DND-41 (cell line): Measurements from ENCODE around the gene CDH5.

Source experiments
- ATAC-seq: fragments of 200-7000 bp; cut with Tn5 transposase; 3 replicates; pipeline ENCODE4 v1.9.1; 2021; ENCODE audit warnings: low read depth; ENCODE audit not compliant: insufficient read depth
- DNase-seq: peaks from one replicate; pipeline ENCODE4 v3.0.0-alpha.2; 2020
- H2AFZ ChIP-seq: 2 replicates; pipeline ENCODE4 v1.6.0; 2012; ENCODE audit warnings: low read depth, low read length
- H3K27ac ChIP-seq: 2 replicates; pipeline ENCODE4 v1.5.1; 2012; ENCODE audit warnings: low read length, inconsistent platforms
- H3K27me3 ChIP-seq: fragments of 200-600 bp; sonication (generic); 2 replicates; pipeline ENCODE4 v1.6.0; 2012; ENCODE audit warnings: low read length, mild to moderate bottlenecking, inconsistent platforms; ENCODE audit not compliant: insufficient read depth, poor library complexity
- H3K36me3 ChIP-seq: 2 replicates; pipeline ENCODE4 v1.5.1; 2012; ENCODE audit warnings: low read length, inconsistent platforms; ENCODE audit not compliant: insufficient read depth
- H3K4me1 ChIP-seq: 2 replicates; pipeline ENCODE4 v1.5.1; 2012; ENCODE audit warnings: mild to moderate bottlenecking, low read length; ENCODE audit not compliant: insufficient read depth
- H3K4me2 ChIP-seq: 2 replicates; pipeline ENCODE4 v1.6.0; 2012; ENCODE audit warnings: mild to moderate bottlenecking, moderate library complexity, low read length, inconsistent platforms; ENCODE audit not compliant: insufficient read depth
- H3K4me3 ChIP-seq, 2 experiments: fragments of 200-600 bp in 1 of 2; shearing (Covaris generic) in 1 of 2; 2 replicates each; pipeline ENCODE4 v1.5.1; 2012 to 2016; ENCODE audit warnings: inconsistent platforms in 2 of 2, low read length in 2 of 2, mild to moderate bottlenecking in 2 of 2, low read depth in 1 of 2, moderate library complexity in 1 of 2
- H3K79me2 ChIP-seq: 2 replicates; pipeline ENCODE4 v1.6.0; 2012; ENCODE audit warnings: low read length, inconsistent platforms; ENCODE audit not compliant: insufficient read depth
- H3K9ac ChIP-seq: 2 replicates; pipeline ENCODE4 v1.6.0; 2012; ENCODE audit warnings: low read depth, mild to moderate bottlenecking, inconsistent platforms, low read length, moderate library complexity
- H3K9me3 ChIP-seq: 2 replicates; pipeline ENCODE4 v1.5.1; 2012; ENCODE audit warnings: low read length, moderate library complexity, mild to moderate bottlenecking, inconsistent platforms; ENCODE audit not compliant: insufficient read depth, severe bottlenecking
- H4K20me1 ChIP-seq: 2 replicates; pipeline ENCODE4 v1.6.0; 2012; ENCODE audit warnings: low read length; ENCODE audit not compliant: insufficient read depth
- CTCF ChIP-seq: IDR thresholded peaks from 2 replicates; pipeline ENCODE4 v1.5.1; 2012; ENCODE audit warnings: borderline replicate concordance, low read length, moderate library complexity, mild to moderate bottlenecking; ENCODE audit not compliant: poor library complexity, severe bottlenecking; ENCODE audit errors: extremely low read depth
- EZH2 ChIP-seq: IDR thresholded peaks from 3 replicates; pipeline ENCODE4 v1.6.1; 2012; ENCODE audit warnings: borderline replicate concordance, low read depth, mild to moderate bottlenecking, moderate library complexity, low read length, inconsistent platforms; ENCODE audit not compliant: severe bottlenecking

CDH5 gene

DNA sequence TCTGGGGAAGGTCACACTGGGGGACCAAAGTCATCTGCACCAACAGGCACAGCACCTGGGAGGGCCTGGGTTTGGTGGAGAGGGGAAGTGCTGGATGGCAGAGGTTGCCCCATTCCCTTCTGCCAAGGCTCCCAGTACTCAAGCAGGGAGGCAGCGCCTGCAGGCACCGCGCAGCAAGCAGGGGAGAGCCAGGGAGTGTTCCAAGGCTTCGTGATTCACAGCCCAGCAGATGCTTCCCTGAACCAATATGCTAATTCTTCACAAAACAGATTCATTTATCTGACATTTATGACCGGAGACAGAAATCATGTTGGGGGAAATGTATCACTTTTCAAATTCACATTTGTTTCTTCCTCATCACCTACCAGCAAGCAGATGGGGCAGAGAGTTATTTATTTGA lies 13.4 kb upstream of the CDH5 start:
- TF ChIP-seq CTCF (no peak), EZH2 (no peak)
- Histone ChIP-seq H3K4me1 (no peaks in the 10 kb centered on the region), H3K36me3 (no peaks in the 10 kb centered on the region), H4K20me1 (0 out of 2 replicates have a peak, but pooled peaks cover 3% of the 10 kb centered on the region), H3K79me2 (no peaks in the 10 kb centered on the region), H3K9ac (no peak overlapping the region), H3K27me3 (peaks cover 21% of the 10 kb centered on the region), H3K4me2 (no peak overlapping the region), H3K9me3 (no peaks in the 10 kb centered on the region), H2AFZ (no peak overlapping the region), H3K27ac (no peak overlapping the region), H3K4me3 (no peak overlapping the region)
- ATAC-seq (no peak), DNase-seq (no peak)

DNA sequence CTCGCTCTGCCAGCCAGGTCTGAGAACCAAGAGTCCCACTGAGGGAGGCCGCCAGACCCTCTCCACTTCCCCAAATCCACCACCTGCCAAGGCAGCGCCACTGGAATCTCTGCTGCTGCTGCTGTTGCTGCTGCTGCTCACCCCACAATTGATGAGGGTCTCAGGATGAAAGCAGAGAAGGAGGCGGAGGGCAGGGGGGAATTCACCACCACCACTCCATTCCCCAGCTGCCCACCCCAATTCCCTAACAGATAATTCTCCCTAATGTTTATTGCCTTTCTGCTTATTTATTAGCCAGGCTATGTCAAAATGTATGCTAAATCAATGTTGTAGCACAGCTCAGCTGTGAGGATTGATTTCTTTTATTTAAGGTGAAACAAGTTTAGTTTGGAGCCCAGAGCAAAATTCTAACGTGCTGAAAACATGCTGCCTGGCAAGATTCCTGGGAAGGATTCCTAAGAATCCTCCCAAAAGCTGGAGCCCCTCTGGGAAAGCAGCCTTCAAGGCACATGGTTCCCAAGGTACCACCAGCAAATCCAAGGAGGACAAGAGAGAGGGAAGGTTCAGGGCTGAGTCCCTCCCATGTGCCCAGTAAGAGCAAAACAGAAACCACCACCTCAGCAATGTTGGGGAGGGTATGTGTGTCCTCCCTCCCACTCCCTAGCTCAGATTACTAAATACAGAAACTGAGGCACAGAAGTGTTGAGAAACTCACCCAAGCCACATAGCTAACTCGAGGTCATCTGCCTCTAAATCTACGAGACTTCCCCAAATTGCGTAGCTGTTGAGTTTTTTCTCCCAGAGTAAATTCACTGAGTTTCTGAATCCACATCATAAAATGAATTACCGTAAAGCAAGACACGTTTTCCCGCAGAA lies 12.2 kb upstream of the CDH5 start:
- H3K4me1 ChIP-seq, result no peaks in the 10 kb centered on the region
- no peak overlapping the region for H3K9ac ChIP-seq
- 0 out of 2 replicates have a peak, but pooled peaks cover 3% of the 10 kb centered on the region for H4K20me1 ChIP-seq
- no peak overlapping the region for H3K27ac ChIP-seq
- peaks cover 21% of the 10 kb centered on the region for H3K27me3 ChIP-seq
- DNase-seq (no peak), ATAC-seq (no peak)
- TF ChIP-seq EZH2 (no peak), CTCF (no peak)
- no peaks in the 10 kb centered on the region for H3K9me3 ChIP-seq
- H3K79me2 ChIP-seq, result no peaks in the 10 kb centered on the region
- H3K4me3 ChIP-seq, result no peak overlapping the region
- no peak overlapping the region for H3K4me2 ChIP-seq
- no peak overlapping the region for H2AFZ ChIP-seq
- no peaks in the 10 kb centered on the region for H3K36me3 ChIP-seq

DNA sequence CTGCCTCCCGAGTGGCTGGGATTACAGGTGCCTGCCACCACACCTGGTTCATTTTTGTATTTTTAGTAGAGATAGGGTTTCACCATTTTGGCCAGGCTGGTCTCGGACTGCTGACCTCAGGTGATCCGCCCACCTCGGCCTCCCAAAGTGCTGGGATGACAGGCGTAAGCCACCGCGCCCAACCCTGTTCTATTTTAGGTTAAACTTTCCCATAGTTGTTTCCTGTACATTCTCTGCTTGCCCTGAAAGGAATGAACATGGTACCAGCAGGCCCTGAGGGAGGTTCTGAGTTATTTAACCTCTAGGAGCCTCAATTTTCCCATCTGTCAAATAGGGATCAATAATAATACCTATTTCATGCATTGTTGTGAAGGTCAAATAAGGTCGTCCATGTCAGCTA lies 11.0 kb upstream of the CDH5 start:
- TF ChIP-seq EZH2 (no peak), CTCF (no peak)
- H3K9me3 ChIP-seq, result no peaks in the 10 kb centered on the region
- no peak overlapping the region for H3K4me2 ChIP-seq
- no peaks in the 10 kb centered on the region for H3K79me2 ChIP-seq
- H3K4me3 ChIP-seq, result no peak overlapping the region
- no peaks in the 10 kb centered on the region for H3K36me3 ChIP-seq
- DNase-seq (no peak), ATAC-seq (no peak)
- no peak overlapping the region for H3K9ac ChIP-seq
- no peak overlapping the region for H3K27ac ChIP-seq
- H3K27me3 ChIP-seq, result peaks cover 26% of the 10 kb centered on the region
- H2AFZ ChIP-seq, result no peak overlapping the region
- H4K20me1 ChIP-seq, result 0 out of 2 replicates have a peak, but pooled peaks cover 3% of the 10 kb centered on the region
- H3K4me1 ChIP-seq, result no peaks in the 10 kb centered on the region
